GM19238 (cell line): Measurements from ENCODE around the gene EPHA1.

Source experiments
- DNase-seq: peaks from one replicate; pipeline ENCODE4 v3.0.0; 2011; ENCODE audit warnings: low spot score; ENCODE audit not compliant: insufficient read length

Gene EPHA1

GRCh38 chr7:143374561-143374960 lies 34.1 kb downstream of the EPHA1 start:
- no peak for DNase-seq

GRCh38 chr7:143373255-143373794 lies 35.3 kb downstream of the EPHA1 start:
- no peak for DNase-seq

- no peak for DNase-seq
These were observed 36.6 kb downstream of the EPHA1 start for GRCh38 chr7:143372070-143372469.

- DNase-seq: no peak
These were observed 38.7 kb downstream of the EPHA1 start for GRCh38 chr7:143369678-143370651.

GRCh38 chr7:143368387-143368786 lies 40.3 kb downstream of the EPHA1 start:
- no peak for DNase-seq

- DNase-seq: no peak
These were observed 40.7 kb downstream of the EPHA1 start for GRCh38 chr7:143367972-143368371.

- no peak for DNase-seq
These were observed 45.4 kb downstream of the EPHA1 start for GRCh38 chr7:143363016-143363937.

- peak; percentile 36 for DNase-seq
These were observed 46.3 kb downstream of the EPHA1 start, which contains the start of gene FAM131B for GRCh38 chr7:143362131-143363015. TSS of gene FAM131B (minus strand) at chr7:143362713. CDS start at chr7:143362603, 110 bp downstream.

- no peak for DNase-seq
These were observed 47.0 kb downstream of the EPHA1 start for GRCh38 chr7:143361552-143362130.

- DNase-seq: no peak
These were observed 47.7 kb downstream of the EPHA1 start for GRCh38 chr7:143360788-143361551.

GRCh38 chr7:143359771-143360353 lies 48.8 kb downstream of the EPHA1 start:
- no peak for DNase-seq

GRCh38 chr7:143358626-143359025 lies 50.0 kb downstream of the EPHA1 start:
- no peak for DNase-seq

GRCh38 chr7:143356414-143357050 lies 52.1 kb downstream of the EPHA1 start:
- DNase-seq: no peak

- DNase-seq: no peak
These were observed 52.9 kb downstream of the EPHA1 start for GRCh38 chr7:143355450-143356385.

- DNase-seq: no peak
These were observed 53.7 kb downstream of the EPHA1 start for GRCh38 chr7:143354965-143355364.

GRCh38 chr7:143354376-143354775 lies 54.3 kb downstream of the EPHA1 start:
- no peak for DNase-seq

- DNase-seq: no peak
These were observed 56.1 kb downstream of the EPHA1 start for GRCh38 chr7:143352531-143353002.
